NB4 (cell line): Measurements from ENCODE around the gene CCDC187.

Experiments used
- DNase-seq: peaks from one replicate; pipeline ENCODE4 v3.0.0; 2010; ENCODE audit warnings: low read depth
- H3K4me3 ChIP-seq: one replicate; pipeline ENCODE4 v1.5.1; 2011; ENCODE audit warnings: mild to moderate bottlenecking, low read depth, low read length, moderate library complexity
- CTCF ChIP-seq: IDR thresholded peaks from one replicate; pipeline ENCODE4 v1.5.1; 2012; ENCODE audit warnings: low read depth, low read length
- MAX ChIP-seq: IDR thresholded peaks from 2 replicates; pipeline ENCODE4 v1.6.1; 2011; ENCODE audit warnings: low read depth, low read length
- MYC ChIP-seq: IDR thresholded peaks from 2 replicates; pipeline ENCODE4 v1.6.1; 2011; ENCODE audit warnings: low read depth, low read length
- POLR2A ChIP-seq: IDR thresholded peaks from 2 replicates; pipeline ENCODE4 v1.6.1; 2011; ENCODE audit warnings: mild to moderate bottlenecking; ENCODE audit not compliant: insufficient read length; ENCODE audit errors: extremely low read depth

Gene CCDC187

GRCh38 chr9:136294437-136294836 is 9.5 kb downstream of the CCDC187 start:
- no peak overlapping the region for H3K4me3 ChIP-seq
- TF ChIP-seq MYC (no peak), POLR2A (no peak), MAX (no peak), CTCF (no peak)
- DNase-seq: no peak

- no peak overlapping the region for H3K4me3 ChIP-seq
- no peak for TF ChIP-seq POLR2A
- TF ChIP-seq CTCF: no peak
- TF ChIP-seq MYC: no peak
- TF ChIP-seq MAX: no peak; the same call in 1 of the 2 replicates
- DNase-seq: no peak
Measured at GRCh38 chr9:136293476-136294077, 10.3 kb downstream of the CCDC187 start.

- TF ChIP-seq MAX (peak; percentile 36; the same call in 1 of the 2 replicates), MYC (no peak)
- no peak overlapping the region for H3K4me3 ChIP-seq
- no peak for DNase-seq
Measured at GRCh38 chr9:136292591-136293448, 11.1 kb downstream of the CCDC187 start.

GRCh38 chr9:136292026-136292538 is 11.8 kb downstream of the CCDC187 start:
- DNase-seq: no peak
- no peak overlapping the region for H3K4me3 ChIP-seq
- TF ChIP-seq CTCF (no peak), MAX (no peak)

- DNase-seq: no peak
- no peak overlapping the region for H3K4me3 ChIP-seq
- TF ChIP-seq CTCF (no peak), POLR2A (no peak), MAX (no peak), MYC (no peak)
Measured at GRCh38 chr9:136291306-136292025, 12.4 kb downstream of the CCDC187 start.
